Measurements from ENCODE around the gene PRMT5. TPM values are rescaled to one million over a fixed set of nuclear protein-coding genes. Genes with fewer than 3 reads are reported as not detected.

The PRMT5 gene
- 101 and 113 TPM in 2 replicates for total RNA-seq (2014; rRNA removed)
- Bru-seq, nascent RNA: percentile 92 among the genes with signal in this experiment
- percentile 98 among the genes with signal in this experiment for BruChase-seq, experiment 1, labeled RNA remaining after a 6-hour chase
- BruChase-seq, experiment 2, labeled RNA remaining after a 2-hour chase: percentile 95 among the genes with signal in this experiment
- long read RNA-seq, transcript PRMT5-204 (17 exons, 2,418 nt): minor isoform, 7 of 222 reads
- long read RNA-seq, transcript PRMT5-202 (17 exons, 2,531 nt): major isoform, 125 of 222 reads
- long read RNA-seq, partial matches to known transcripts: 38 of 222 reads
- long read RNA-seq, other reads (novel, unspliced or antisense): 46 of 222 reads

DNA sequence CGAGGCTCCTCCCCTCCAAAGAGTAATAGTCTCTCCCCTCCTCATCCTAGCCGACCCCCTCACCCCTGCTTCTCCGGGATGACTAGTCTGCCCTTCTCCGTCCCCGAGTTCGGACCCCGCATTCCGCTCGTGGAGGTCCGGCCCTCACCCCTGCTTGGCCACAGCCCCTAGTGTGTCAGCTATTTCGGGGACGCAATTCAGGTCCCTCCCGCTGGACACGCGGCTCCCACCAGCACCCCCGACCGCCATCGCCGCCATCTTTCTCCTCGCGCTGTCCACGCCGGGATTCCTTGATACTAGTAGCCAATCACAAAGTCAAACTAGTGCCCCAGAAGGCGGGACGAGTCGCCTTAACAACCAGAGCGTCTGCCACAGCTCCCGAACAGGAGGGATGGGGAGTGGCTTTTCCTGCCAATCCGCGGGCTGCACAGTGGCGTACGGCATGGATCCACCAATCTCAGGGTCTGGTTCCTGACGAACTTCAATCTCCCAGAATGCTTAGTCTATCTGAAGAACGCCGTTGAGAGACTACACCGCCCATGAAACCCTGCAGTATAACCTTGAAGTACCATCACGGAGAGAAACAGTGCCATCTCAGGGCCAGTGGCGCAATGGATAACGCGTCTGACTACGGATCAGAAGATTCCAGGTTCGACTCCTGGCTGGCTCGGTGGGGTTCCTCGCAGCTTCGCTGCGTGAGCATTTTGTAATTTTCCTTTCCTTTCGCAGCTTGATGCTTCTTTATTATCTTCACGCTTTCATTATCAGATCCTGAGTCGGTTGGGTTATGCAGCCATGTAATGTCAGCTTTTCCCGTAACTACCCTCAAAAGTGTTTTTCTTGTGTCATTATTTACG is at the start of gene PRMT5:
PRMT5 (minus strand) TSS at position 273 of the 857 bp plus-strand sequence; CDS start at position 258, 15 bp downstream.
- DNase-seq (peak; percentile 99), ATAC-seq (peak; percentile 90)
- CTCF ChIA-PET: interaction anchor here (0.6 to 2.1 kb wide), 5 partner anchors 11 to 540 kb away, joined by 3 to 18 read pairs (median 11); partner anchors contain the start of genes AJUBA, HAUS4, NGDN and RBM23
- Histone ChIP-seq H3K9me2 (replicated peaks; ENCODE audit: low read length) (no peaks in the 10 kb centered on the region), H2AFZ (ENCODE audit: low read length) (peak within 1 kb of the TSS; percentile 65), H3K4me3 (ENCODE audit: low read length) (peak within 1 kb of the TSS; percentile 90), H3K36me3 (ENCODE audit: low read depth, low read length) (peaks cover 14% of the 10 kb centered on the region), H4K20me1 (ENCODE audit: low read length) (no peaks in the 10 kb centered on the region), H3K27ac (ENCODE audit: low read length) (peak within 1 kb of the TSS; percentile 54), H3K4me1 (ENCODE audit: insufficient read depth, low read length) (peaks cover 30% of the 10 kb centered on the region), H3K79me2 (ENCODE audit: low read length) (peaks cover 44% of the 10 kb centered on the region), H3K9ac (ENCODE audit: low read length) (peak within 1 kb of the TSS; percentile 96), H3F3A (ENCODE audit: low read length, unreplicated experiment) (no peaks in the 10 kb centered on the region), H3K27me3 (ENCODE audit: low read length) (no peaks in the 10 kb centered on the region), H3K9me3 (ENCODE audit: low read length) (no peaks in the 10 kb centered on the region), H3K4me2 (ENCODE audit: low read length) (peak within 1 kb of the TSS; percentile 93)
- POLR2A ChIA-PET (ENCODE audit: unreplicated experiment): interaction anchor here (0.6 to 1.0 kb wide), 4 partner anchors 10 to 640 kb away, joined by 3 to 7 read pairs (median 4); no protein-coding TSS in a partner anchor
- TF ChIP-seq EZH2phosphoT487 (IDR thresholded peaks at IDR 0.05; ENCODE audit: borderline replicate concordance, low read length) (no peak), EZH2 (IDR thresholded peaks at IDR 0.05; ENCODE audit: low read length, unreplicated experiment) (no peak)
- TF ChIP-seq, protein P1, sequence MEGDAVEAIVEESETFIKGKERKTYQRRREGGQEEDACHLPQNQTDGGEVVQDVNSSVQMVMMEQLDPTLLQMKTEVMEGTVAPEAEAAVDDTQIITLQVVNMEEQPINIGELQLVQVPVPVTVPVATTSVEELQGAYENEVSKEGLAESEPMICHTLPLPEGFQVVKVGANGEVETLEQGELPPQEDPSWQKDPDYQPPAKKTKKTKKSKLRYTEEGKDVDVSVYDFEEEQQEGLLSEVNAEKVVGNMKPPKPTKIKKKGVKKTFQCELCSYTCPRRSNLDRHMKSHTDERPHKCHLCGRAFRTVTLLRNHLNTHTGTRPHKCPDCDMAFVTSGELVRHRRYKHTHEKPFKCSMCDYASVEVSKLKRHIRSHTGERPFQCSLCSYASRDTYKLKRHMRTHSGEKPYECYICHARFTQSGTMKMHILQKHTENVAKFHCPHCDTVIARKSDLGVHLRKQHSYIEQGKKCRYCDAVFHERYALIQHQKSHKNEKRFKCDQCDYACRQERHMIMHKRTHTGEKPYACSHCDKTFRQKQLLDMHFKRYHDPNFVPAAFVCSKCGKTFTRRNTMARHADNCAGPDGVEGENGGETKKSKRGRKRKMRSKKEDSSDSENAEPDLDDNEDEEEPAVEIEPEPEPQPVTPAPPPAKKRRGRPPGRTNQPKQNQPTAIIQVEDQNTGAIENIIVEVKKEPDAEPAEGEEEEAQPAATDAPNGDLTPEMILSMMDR (conservative IDR thresholded peaks at IDR 0.05; ENCODE audit: low read depth, low read length): no peak
- intact Hi-C loops (cut with micrococcal nuclease): loop anchor here (1.0 to 5.0 kb wide), 2 partner anchors 10 to 57 kb away; partner anchors contain the start of genes LRP10 and RBM23
- BruUV-seq (replicated peaks): TSS peak; percentile 27

DNA sequence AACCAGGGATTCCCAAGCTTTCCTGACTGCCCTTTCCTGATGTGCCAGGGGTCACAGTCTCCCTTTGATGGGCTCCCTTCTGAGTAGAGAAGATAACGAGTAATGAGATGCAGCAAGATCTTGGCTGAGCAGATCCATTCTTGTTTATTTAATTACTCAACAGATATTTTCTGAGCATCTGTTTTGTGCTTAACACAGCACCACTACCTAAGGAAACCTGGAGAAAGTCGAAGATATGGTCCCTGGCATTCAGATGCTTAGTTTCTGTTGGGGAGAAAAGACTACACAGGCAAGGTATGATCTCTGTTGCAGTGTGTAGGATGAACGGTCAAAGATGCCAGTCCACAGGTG is 49.3 kb upstream of the PRMT5 start:
- H3K9ac ChIP-seq (ENCODE audit: low read length): no peak overlapping the region
- peaks cover 46% of the 10 kb centered on the region for H3K4me1 ChIP-seq (ENCODE audit: insufficient read depth, low read length)
- BruUV-seq (replicated peaks): no TSS peak
- peaks cover 16% of the 10 kb centered on the region; the same call in 1 of the 2 replicates for H3K36me3 ChIP-seq (ENCODE audit: low read depth, low read length)
- no peaks in the 10 kb centered on the region for H3K9me3 ChIP-seq (ENCODE audit: low read length)
- ChIA-PET CTCF (interaction anchor here (2.4 kb wide), 1 partner anchor 8 kb away, joined by 11 read pairs; no protein-coding TSS in a partner anchor), POLR2A (ENCODE audit: unreplicated experiment) (interaction anchor here (0.6 kb wide), 1 partner anchor 8 kb away, joined by 16 read pairs; no protein-coding TSS in a partner anchor)
- peak overlapping the region; percentile 85 for H3K4me2 ChIP-seq (ENCODE audit: low read length)
- TF ChIP-seq, protein P1 (conservative IDR thresholded peaks at IDR 0.05; ENCODE audit: low read depth, low read length): no peak
- TF ChIP-seq EZH2phosphoT487 (IDR thresholded peaks at IDR 0.05; ENCODE audit: borderline replicate concordance, low read length) (no peak), EZH2 (IDR thresholded peaks at IDR 0.05; ENCODE audit: low read length, unreplicated experiment) (no peak)
- no peaks in the 10 kb centered on the region for H4K20me1 ChIP-seq (ENCODE audit: low read length)
- DNase-seq: peak; percentile 51
- H2AFZ ChIP-seq (ENCODE audit: low read length): no peak overlapping the region
- intact Hi-C loops (cut with micrococcal nuclease): loop anchor here (10.0 kb wide), 1 partner anchor 326 kb away; the partner anchor contains the start of genes BCL2L2 and PPP1R3E
- peak overlapping the region; percentile 78 for H3K27ac ChIP-seq (ENCODE audit: low read length)
- peaks cover 76% of the 10 kb centered on the region for H3K79me2 ChIP-seq (ENCODE audit: low read length)
- no peaks in the 10 kb centered on the region for H3K27me3 ChIP-seq (ENCODE audit: low read length)
- no peak for ATAC-seq
- H3K4me3 ChIP-seq (ENCODE audit: low read length): peak overlapping the region; percentile 80
- no peaks in the 10 kb centered on the region for H3K9me2 ChIP-seq (replicated peaks; ENCODE audit: low read length)
- H3F3A ChIP-seq (ENCODE audit: low read length, unreplicated experiment): peaks cover 7% of the 10 kb centered on the region
